HCT116 (cell line): ENCODE data around the gene MS4A4E.

Experiments used
- CTCF ChIP-seq, 3 experiments: fragments of 200-600 bp in 1 of 3; sonication (generic) in 1 of 3; IDR thresholded peaks in 2 of 3; conservative IDR thresholded peaks in 1 of 3; 2 replicates each; pipeline ENCODE4 v1.5.1; 2012 to 2017; ENCODE audit warnings: low read depth in 2 of 3, low read length in 2 of 3, antibody characterized with exemption in 1 of 3, borderline replicate concordance in 1 of 3, control low read depth in 1 of 3, mild to moderate bottlenecking in 1 of 3, mixed read lengths in 1 of 3, mixed run types in 1 of 3, moderate library complexity in 1 of 3; ENCODE audit not compliant: insufficient read depth in 1 of 3
- ELF1 ChIP-seq: IDR thresholded peaks from 2 replicates; pipeline ENCODE4 v1.6.1; 2012; ENCODE audit warnings: low read depth, borderline replicate concordance
- EZH2 ChIP-seq: fragments of 200-600 bp; sonication (generic); IDR thresholded peaks from 2 replicates; pipeline ENCODE4 v1.6.1; 2017; ENCODE audit warnings: antibody characterized with exemption, mixed run types
- JUND ChIP-seq: IDR thresholded peaks from 2 replicates; pipeline ENCODE4 v1.6.1; 2012
- MAX ChIP-seq: IDR thresholded peaks from 2 replicates; pipeline ENCODE4 v1.6.1; 2012
- POLR2A ChIP-seq: IDR thresholded peaks from 2 replicates; pipeline ENCODE4 v1.7.0; 2011; ENCODE audit warnings: borderline replicate concordance; ENCODE audit not compliant: insufficient read depth, insufficient read length; ENCODE audit errors: extremely low read depth
- POLR2AphosphoS5 ChIP-seq: IDR thresholded peaks from 2 replicates; pipeline ENCODE4 v1.6.1; 2011; ENCODE audit warnings: mild to moderate bottlenecking, low read depth, low read length, moderate library complexity
- RAD21 ChIP-seq: IDR thresholded peaks from 2 replicates; pipeline ENCODE4 v1.6.1; 2012; ENCODE audit warnings: low read depth, mild to moderate bottlenecking
- REST ChIP-seq: IDR thresholded peaks from 2 replicates; pipeline ENCODE4 v1.6.1; 2012; ENCODE audit warnings: low read depth
- SP1 ChIP-seq: IDR thresholded peaks from 2 replicates; pipeline ENCODE4 v1.6.1; 2012; ENCODE audit warnings: low read depth
- SRF ChIP-seq: IDR thresholded peaks from 2 replicates; pipeline ENCODE4 v1.6.1; 2012; ENCODE audit warnings: low read depth
- ZNF274 ChIP-seq: fragments of 200-500 bp; sonication (Bioruptor generic); IDR thresholded peaks from 2 replicates; pipeline ENCODE4 v1.6.1; 2014; ENCODE audit warnings: mild to moderate bottlenecking, low read depth, low read length, inconsistent platforms

- TF ChIP-seq POLR2A (no peak), CTCF (IDR thresholded peaks at IDR 0.05 in 2 of 3, conservative IDR thresholded peaks at IDR 0.05 in 1 of 3; ENCODE audit: borderline replicate concordance in 1 of 3, insufficient read depth in 1 of 3, low read depth in 2 of 3, low read length in 2 of 3) (no peak), REST (no peak), EZH2 (no peak), RAD21 (no peak), ELF1 (no peak), SP1 (no peak), SRF (no peak), ZNF274 (no peak), JUND (no peak), MAX (no peak), POLR2AphosphoS5 (no peak)
Measured at GRCh38 chr11:60170566-60170965, 72.4 kb downstream of the MS4A4E start.
